ENCODE data around the gene PTCHD4.

Gene PTCHD4

DNA sequence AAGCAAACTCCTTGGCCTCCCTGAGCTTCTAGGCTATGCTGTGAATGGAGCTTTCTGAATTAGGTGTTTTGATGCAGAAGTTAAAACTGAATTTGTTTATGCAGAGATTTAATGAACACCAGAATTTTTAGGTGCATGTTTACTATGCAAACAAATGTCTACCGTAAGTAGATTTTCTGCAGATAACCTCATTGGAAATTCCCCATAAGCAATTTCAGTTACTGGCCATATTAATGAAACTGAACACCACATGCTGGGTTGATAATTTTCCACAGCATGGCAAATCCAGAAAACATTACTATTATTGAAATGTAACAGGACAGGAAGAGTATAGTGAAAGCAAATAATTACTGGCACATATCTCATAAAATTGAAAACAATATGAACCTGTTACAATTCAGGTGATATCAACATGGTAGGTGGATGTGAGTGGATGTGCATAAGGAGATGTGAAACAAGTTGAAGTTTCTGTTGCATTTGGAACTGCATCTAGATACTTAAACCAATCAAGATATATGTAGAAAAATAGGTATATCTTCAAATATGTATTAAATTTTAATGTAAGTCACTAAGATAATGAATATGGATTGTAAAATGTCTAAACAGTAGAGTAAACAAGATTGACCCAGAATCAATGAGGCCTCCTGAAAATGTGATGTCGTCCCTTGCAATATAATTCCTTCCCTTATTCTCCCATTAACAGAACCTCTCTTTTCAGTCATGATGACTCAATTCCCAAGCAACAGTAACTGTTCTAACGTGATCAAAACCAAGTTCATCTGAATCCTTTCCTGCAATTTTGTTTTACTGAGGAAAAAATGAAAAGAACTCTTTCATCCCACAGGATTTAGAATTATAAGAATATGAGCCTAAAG lies 11.0 kb downstream of the PTCHD4 start:
- no peak for DNase-seq (ENCODE audit: low read depth)

DNA sequence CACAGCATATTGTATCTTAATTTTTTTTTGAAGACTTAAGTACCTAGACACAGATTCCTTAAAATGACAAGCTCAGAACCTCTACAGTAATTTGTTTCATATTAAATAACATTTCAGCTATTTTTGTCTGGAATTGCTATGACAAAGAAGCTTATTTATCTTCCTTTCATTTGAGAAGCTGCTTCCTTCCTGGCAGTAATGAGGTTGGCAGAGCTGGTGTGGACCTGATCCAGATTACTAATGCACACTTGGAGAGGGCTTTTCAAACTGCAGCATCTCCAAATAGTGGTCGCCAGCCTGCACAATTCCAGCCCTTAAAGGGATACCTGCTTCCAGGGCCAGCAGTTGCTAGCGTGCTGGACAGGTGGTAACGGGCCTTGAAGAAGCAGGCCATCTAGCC lies 12.1 kb downstream of the PTCHD4 start:
- DNase-seq (ENCODE audit: low read depth), result no peak

DNA sequence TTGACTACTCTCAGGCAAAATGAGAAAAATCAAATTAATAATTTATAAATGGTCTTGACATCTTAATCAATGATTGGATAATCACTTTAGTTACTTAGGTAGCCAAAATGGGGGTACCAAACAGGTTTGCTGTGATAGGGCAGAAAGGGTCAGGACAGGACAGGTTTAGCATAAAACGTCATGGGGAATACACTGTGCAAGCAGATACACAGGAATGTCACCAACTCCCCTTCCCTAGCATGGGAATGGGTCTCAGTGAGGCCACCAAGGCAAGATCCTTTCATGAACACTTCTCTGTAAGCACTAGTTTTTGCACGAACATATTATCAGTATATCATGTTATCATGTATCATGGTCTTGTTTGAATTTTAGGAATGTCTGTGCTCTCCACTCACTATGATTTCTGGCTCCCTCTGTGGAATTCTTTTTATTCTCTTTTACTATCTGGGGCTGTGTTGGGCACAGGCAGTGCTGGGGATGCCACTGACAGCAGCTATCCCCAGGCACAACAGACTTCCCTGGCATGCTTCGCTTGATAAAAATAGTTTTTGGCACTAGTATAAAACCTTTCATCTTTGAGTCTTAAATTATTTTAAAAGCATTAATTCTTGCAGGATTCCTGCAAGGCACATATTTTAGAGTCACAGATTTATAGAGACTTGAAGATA lies 18.3 kb downstream of the PTCHD4 start:
- no peak for DNase-seq (ENCODE audit: low read depth)

DNA sequence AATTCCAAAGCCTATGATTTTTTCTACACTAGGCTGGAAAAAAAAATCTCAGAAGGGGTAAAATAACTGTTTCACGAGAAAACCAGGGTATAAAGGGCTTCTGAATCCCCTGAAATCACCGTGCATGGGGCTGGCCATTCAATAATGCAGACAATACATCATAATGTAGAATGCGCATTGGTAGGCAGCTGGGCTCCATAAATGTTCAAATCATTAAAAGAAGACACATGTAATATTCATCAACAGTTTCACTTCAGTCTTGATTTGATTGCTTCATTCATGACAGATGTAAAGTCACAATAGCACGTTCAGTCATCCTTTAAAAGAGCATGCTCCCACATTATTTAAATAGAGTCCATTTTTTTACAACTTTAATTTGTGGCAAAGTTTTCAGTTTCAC lies 20.5 kb downstream of the PTCHD4 start:
- no peak for DNase-seq (ENCODE audit: low read depth)

DNA sequence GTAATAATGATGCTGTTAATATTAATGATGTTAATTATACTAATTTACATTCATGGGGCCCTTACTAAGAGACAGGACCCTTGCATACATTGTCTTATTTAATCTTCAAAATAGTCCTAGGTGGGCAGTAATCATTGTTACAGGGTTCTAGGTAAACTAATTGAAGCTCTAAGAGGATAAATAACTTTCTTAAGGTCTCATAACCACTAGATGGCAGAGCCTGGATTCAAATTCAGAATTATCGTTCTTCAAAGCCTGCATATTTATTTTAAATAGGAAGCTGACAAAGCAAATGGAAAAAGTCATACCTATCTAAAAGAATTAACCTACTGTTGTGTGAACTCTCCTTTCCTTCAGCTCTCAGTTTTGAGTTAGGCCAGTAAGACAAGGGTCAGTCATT lies 23.5 kb downstream of the PTCHD4 start:
- DNase-seq (ENCODE audit: low read depth), result no peak

DNA sequence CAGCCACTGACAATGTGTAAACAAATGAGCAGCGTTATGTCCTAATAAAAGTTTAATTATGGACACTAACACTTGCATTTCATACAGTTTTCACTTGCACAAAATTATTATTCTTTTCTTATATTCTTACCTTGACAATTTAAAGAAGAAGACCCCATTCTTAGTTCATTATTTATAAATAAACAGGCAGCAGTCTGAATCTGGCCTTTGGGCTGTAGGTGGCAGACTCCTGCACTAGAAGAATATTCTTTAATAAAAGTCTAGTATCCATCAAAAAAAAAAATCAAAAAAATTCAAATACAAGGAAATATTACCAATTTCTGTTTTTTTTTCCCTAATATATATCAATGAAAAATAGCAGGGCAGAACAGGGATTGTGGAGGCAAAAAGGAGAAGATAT lies 24.8 kb downstream of the PTCHD4 start:
- no peak for DNase-seq (ENCODE audit: low read depth)

DNA sequence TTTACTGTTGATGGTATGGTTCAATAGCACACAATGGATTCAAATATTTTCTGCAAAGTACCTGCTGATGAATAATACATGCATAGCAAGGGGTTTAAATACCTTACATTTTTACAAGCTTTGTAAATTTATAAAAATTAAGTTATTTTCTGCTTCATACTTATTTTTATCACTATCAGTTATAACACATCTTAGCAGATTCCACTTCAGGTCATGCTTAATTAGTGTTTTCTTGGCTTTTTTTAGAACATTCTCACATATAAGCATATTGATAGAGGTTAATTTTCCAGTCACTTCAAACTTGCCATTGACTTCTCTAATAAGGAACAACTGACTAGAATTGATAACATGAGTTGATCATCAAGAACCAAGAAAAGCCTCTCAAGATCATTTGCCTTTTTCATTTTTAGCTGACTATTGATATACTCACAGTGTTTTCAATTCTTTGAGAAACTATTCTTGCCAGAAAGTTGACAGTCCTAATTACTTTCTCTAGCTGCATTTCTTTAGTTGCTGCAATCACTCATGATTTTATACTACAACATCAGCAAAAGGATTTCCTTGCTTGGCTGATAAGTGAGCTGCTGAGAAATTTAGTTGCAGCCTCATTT lies 25.8 kb downstream of the PTCHD4 start:
- DNase-seq (ENCODE audit: low read depth), result no peak

DNA sequence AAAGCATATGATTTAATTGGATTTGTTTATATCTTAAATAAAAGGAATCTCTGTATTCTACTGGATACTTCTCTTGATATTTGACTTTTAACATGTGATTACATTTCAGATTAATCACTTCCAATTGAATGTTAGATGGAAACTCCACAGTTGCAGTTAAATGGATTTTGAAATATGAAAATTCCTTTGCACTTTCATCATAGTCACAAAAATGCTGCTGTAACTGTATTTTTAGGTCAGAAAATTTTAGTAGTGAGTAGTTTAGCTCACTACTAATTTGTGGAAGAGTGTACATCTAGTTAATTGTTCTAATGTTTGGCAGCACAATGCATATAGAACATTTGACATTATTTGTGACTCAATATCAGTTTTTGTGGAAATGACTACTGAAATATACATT lies 26.8 kb downstream of the PTCHD4 start:
- no peak for DNase-seq (ENCODE audit: low read depth)

DNA sequence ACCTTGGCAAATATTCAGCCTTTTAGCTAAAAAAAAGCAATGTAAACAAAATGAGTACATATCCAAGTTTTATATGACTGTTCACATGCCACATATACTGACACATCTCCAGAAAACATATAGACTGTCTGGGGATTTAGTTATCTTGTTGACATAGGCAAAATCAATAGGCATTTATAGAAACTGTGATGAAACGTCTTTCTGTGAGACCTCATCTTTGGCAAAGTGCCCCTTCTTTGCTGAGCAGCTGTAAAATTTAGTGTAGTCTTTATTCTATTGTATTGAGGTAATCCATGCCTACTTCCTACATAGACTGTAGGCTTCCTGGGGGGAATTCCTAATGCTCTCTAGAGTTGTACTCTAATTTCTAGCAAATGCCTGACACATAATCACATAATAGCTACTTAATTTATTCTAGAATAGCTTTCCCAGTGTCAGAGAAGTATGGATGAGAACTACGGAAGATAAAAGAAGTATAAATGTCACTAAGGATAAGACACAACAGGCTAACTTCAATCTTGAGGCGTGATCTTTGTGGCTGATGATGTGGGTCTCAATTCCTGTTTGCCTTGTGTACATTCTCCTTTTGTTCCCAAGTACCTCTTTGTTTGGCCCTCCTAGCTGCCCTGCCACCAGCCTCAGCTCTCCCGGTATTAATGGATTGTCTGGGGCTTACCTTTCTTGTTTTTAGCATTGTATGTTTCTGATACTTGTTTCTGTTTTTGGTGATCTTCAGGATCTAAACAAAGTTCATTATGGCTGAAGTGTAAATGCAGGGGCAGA lies 30.6 kb downstream of the PTCHD4 start:
- no peak for DNase-seq (ENCODE audit: low read depth)

DNA sequence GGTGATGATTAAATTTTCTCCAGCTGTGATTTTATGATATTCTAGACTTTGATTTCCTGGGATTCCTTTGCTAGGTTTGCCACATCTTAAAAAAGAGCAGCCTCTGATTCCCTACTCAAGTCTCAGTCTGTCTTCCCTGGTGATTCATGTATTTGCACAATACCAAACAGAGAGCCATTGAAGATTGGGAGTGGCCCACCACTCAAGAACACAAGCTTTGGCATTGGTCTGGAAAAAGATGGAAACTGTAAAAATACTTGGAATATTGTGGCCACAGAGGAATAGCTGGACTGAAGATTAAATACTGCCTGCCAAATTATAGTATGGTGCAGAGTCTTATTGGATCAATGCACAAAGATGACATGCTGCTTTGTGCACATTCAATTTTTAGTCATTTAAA lies 32.9 kb downstream of the PTCHD4 start:
- DNase-seq (ENCODE audit: low read depth), result no peak

DNA sequence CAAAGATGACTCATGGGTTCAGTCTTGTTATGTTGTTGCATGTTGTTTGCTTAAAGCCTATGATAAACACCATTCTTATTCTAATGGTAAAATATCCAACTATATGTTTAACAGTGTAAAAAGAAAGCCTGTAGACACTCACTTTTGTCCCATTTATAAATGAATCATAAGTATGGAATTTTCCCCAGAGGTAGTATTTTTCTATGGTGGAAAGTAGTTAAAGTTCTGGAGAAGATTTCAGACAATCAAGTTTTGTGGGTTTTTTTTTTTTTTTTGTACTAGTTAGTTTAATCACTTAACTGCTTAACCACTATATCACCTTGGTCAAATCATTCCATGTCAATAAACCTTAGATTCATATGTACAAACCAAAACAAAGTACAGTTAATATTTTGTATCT lies 35.8 kb downstream of the PTCHD4 start:
- no peak for DNase-seq (ENCODE audit: low read depth)

DNA sequence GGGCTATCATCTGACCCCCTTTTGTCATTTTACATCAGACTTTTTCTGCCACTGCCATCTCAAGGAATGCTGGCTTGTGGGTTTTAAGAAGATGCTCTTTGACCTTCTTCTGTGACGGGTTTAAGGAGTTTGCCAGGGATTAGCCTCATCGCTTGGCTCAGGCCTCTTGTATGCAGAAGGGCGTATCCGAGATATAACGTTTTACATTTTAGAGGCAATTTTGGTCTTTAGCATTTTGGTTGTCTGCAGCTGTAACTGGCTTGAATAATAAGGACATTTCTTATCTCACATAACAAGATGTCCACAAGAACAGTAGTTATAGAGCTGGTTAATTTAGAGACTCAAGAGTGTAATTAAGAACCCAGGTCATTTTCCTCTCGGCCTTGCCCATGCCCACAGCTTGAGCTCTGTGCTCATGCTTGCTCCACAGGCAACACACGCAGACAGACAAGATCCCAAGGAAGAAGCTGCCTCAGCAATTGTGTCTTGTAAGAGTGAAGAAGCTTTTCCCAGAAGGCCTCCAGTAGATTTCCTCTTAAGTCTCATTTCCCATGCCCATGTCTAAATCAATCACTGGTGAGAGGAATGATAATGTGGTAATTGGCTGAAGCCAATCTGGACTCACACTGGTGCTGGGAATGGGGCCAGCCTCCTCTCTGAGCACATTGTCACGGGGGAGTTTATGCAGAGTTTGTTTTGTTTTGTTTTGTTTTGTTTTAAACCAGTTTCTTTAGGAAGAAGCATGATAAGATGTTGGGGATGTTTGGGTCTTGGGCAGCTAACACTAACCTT lies 36.8 kb downstream of the PTCHD4 start:
- DNase-seq (ENCODE audit: low read depth), result no peak

DNA sequence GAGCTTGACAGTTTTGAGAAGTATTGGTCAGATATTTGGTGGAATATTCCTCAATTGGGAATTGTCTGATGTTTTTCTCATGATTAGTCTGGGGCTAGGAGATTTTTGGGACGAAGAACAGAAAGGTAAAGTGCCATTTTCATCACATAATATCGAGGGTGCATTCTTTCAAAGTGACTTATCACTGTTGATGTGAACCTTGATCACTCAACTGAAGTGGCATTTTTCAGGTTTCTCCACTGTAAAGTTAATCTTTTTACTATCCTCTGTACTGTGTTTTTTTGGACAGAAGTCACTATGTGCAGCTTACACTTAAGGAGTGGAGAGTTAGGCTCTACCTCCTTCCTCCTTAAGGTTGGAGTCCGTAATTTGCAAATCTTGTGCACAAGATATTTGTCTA lies 39.2 kb downstream of the PTCHD4 start:
- DNase-seq (ENCODE audit: low read depth), result no peak

DNA sequence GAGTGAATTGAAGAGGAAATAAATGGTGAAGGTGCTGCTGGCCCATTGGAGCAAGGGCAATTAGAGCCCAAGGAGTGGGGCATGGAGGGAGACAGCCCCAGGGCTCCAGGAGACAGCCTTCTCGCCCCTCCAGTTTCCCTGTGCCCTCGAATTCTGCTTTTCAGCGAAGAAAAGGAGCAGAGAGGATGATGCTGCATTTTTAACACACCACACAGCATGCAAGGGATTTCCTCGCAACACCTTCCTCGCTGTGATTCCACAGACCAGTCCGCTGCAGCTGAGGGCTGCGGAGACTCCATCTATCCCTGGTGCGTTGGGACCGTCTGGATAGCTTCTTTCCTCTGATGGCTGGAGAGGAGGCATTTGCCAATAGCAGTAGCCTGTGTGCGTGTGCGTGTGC lies 41.7 kb downstream of the PTCHD4 start:
- no peak for DNase-seq (ENCODE audit: low read depth)

DNA sequence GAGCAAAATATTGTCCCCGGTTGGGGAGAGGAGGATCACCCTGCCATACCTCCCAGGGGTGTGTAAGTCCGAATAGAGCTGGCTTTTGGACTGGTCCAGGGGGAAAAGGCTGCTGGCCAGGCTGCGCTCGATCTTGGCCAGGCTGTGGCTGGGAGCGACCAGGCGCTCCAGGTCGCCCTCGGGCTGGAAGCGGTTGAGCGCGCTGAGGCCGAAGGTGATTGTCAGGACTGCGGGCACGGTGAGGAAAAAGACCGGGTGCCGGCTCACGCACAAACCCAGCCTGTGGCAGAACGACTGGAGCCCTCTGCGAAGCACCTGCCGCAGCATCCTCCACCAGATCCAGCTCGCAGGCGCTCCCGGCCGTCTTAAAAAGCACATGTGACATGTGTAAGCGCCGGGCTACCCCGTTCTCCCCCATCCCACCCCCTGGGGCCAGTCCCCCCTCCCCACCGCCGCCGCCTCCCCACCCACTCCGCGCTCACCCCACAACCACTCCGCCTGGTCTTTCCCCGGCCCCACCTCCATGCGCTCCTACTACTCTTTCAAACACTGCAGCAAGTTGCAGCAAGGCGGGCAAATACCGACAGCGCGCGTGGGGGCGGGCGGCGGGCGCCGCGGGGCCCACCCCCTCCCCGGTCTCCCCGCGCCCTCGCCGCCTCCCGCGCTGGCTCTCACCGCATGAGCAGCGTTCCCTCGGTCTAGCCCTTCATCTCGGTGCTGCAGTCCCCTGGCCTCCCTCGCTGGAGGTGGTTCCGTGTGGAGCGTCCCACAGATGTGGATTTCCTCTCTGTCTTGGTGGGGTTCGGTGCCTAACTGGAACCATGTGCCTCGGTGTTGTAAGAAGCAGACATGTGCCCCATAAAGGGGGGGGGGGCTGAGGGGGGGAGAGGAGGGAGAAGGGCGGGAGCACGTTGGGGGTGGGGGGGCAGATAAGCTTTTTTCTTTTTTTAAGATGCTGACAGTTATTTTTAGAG lies 42.4 kb downstream of the PTCHD4 start:
- DNase-seq (ENCODE audit: low read depth), result no peak

DNA sequence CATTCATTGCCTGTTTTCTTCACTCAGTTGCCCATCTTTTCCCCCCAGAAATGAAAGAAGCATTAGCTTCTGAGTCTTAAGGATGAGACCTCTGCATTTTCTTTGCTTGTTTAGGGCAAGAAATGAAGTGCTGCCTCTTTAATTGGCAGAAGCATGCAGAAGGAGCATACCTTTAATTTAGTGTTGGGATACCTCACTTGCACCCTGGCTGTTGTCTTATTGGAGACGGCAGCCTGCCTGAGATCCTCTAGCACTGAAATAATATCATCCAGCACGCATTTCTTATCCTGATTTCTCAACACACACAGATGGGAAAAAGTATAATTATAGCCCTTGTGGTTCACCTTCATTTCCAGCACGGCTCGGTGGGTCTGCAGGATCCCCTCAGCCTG lies 43.1 kb downstream of the PTCHD4 start:
- no peak for DNase-seq (ENCODE audit: low read depth)

DNA sequence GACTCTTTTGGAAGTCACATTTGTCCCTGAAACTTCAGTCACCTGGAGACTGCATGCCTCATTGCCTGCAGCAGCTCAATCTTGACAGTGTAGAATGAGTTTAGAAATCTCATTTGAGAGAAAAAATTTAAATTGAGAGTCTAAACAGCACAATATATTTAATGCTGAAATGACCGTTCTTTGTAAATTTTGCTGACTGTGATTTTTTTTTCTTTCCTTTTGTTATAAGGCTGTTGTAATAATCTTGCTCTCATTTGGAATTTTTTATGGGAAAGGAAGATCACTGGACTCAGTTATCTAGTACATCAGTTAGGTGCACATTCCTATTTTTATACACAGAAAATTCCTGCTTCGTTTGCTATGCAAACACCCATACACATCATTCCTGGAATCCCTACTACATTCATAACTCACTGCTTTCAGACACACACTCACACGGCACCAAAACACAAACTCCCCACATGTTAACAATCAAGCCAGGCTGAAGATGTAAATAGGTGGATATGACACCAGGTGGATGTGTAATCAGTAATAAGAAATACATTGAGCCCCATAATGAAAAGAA lies 43.8 kb downstream of the PTCHD4 start:
- DNase-seq (ENCODE audit: low read depth), result no peak

DNA sequence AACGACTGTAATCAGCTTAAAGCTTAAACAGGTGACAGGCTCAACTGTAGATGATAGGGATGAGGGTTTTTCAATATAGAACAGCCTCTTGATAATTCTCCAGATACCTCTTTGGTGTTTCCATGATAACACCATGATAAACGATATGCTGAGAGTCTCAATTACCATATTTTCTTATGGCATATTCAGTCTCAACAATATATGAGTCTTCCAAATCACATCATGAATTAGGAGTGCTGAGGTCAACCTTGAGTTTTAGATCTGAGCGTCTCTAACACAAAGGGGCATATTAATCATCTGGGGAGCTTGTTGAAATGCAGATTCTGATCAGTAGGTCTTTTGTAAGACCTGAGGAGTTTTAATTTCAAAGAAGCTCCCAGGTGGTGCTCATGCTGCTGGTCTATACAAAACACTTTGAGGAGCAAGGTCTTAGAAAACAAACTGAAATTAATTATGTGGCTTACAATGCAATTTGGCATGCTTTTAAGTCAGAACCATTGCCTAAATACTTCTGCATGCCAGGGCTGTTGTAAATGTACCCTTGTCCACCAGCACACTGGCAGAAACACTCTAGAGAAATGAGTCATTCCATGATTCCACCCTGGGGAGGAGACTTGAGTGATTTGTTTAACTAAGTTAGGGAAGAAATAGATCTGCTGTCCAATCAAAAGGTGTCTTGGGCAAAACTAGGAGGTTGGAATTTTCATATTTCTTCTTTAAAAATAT lies 49.6 kb downstream of the PTCHD4 start:
- no peak for DNase-seq (ENCODE audit: low read depth)
